GM21737 (cell line): ENCODE measurements around the gene RNF213.
"Not testable (repeated sequence)": the region's sequence is repeated elsewhere in the genome, so short reads cannot be mapped to it uniquely, and the experiment has no call there.

Experiments used
- ATAC-seq: cut with Tn5 transposase; IDR thresholded peaks from one replicate; pipeline ENCODE4 v1.9.1; 2021; ENCODE audit warnings: mild to moderate bottlenecking, moderate library complexity; ENCODE audit not compliant: unreplicated experiment

RNF213 gene

DNA sequence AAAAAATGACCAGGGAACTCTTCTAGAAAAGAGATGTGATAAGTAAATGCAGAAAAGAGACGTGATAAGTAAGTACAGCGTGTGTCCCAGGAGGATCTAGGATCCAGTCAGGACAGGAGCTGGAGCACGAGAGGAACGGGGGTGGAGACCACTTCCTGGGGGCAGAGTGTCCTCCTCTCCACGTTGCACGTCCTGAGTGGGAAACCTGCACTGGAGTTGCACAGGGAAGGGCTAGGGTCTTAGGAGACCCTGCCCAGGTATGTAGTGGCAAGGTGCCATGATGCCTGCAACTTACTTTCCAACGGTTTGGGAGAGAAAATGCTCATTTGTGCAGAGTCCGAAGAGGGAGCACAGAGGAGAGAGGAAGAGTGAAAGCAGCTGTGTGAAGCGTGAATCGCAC, 55.8 kb downstream of the RNF213 start:
- ATAC-seq, result no peak

DNA sequence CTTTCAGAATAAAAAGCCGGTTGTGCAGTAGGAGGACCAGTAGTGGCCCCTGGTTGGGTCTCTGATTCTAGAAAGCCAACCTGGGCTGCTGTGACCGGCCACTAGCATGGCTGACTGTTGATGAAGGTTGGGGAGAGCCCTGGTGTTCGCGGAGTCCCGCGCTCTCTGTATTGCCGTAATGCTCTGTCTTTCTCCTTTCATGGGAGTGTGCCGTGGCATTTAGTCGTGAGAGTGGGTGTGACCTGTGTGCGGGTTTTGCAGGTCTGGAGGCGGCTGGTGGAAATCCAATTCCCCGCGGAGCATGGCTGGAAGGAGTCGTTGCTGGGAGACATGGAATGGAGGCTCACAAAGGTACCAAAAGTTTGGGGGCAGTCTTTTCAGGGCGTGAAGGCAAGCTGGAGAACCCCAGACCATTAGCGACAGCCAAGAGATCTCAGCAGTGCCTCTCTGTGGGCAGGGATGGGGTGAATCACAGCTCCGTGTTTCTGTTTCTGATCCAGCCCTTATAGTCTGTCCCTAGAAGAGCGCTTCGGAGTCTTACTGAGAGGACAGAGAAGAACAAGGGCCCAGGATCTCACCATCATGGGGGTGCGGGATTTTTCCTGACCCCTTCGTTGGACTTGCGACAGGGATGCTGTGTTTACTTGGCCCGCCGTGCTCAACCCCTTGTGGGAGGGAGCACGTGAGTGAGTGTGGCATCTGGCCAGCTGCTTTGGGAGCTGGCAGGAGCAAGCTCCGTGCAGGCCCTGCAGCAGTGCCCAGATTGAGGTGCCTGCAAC, 56.5 kb downstream of the RNF213 start:
- ATAC-seq, result no peak

DNA sequence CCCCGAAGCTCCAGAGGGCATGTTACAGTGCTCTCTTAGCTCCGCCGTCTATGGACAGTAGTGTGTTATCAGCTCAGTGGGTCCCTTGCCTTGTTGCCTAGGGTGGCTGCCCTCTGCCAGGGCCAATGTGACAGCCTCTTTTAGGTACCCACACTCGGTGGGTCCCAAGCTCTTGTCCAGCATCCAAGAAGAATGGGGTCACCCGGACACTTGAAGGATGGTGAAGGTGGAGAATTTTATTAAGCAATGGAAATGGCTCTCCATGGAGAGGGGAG, 57.0 kb downstream of the RNF213 start:
- no peak for ATAC-seq

DNA sequence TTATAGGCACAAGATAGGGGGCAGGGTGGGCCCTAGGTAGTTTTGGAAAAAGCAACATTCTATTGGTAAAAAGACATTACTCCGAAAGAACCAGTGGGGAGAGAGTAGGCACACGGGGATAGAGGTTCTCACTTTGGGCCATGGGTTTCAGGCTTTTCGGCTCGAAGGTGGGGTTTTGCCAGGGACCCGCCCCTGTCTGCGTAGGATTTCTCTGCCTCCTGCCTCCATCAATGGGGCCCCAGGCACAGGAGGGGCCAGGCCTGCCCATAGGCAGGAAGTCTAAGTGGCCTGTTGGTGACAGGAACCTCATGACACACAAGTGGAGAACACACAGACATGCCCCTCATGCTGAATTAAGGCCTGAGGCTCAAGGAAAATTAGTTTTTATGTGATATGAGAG, 57.5 kb downstream of the RNF213 start:
- ATAC-seq, result no peak

DNA sequence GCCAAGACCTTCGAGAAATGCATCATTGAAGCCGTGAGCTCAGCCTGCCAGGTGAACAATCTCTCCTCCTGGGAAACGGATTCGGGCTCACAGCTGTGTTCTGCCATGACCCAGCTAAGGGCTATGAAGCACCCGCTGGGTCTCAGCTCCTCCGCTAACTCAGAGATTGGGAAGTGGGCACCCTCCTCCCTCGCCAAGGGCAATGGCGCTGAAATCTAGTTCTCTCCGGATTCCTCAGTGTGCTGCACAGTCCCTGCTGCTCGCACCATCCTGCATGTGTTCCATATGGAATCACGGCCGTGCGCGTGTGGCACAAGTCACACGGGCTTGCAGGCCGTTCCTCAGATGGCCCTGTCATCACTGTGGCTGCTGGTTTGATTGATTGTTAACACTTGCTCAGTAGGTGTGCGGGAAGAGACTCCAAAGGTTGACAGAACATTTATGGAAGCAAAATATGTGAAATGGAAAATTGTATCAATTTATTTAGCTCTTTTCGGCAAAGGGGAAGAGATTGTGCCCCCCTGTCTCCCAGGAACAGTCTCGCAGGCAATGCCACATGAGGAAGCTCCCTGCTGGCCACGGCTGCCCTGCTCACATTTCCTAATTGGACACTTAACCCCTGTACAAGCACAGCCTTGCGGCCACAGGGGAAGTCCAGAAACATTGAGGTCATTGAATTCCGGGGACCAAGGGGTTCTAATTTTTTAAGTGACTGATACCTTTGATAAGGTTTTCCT, 58.8 kb downstream of the RNF213 start:
- no peak for ATAC-seq

DNA sequence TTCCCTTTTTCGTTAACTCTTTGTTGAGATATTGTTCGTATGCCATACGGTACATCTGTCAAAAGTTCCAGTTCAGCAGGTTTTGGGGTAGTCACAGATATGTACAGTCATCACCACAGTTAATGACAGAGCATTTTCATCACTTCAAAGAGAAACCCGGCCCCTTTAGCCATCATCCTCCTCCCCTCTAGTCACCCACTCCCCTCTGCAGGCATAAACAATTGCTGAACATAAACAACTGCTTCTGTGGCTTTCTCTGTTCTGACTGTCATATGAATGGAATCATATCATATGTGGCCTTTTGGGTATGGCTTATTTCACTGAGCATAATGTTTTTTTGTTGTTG, 59.3 kb downstream of the RNF213 start:
- ATAC-seq, result no peak

DNA sequence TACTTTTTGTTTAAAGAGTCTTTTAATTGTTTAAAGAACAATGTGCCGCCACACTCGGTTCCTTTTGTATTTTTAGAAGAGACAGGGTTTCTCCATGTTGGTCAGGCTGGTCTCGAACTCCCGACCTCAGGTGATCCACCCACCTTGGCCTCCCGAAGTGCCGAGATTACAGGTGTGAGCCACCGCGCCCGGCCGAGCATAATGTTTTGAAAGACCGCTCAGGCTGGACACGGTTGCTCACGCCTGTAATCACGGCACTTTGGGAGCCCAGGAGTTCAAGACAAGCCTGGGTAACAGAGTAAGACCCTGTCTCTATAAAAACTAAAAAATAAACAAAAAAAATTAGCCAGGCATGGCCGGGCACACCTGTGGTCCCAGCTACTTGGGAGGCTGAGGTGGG, 59.8 kb downstream of the RNF213 start:
- ATAC-seq, result no peak

DNA sequence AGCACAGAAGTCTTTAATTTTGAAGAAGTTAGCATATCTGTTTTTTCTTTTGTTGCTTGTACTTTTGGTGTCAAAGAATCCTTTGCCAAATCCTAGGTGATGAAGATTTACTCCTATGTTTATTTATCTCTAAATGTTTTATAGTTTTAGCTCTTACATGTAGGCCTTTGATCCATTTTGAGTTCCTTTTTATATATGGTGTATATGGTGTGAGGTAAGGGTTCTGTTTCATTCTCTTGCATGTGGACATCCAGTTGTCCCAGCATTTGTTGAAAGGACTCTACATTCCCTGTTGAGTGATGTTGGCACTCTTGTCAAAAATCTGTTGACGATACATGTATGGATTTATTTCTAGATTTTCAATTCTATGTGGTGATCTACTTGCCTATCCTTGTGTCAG, 62.2 kb downstream of the RNF213 start:
- ATAC-seq, result no peak

DNA sequence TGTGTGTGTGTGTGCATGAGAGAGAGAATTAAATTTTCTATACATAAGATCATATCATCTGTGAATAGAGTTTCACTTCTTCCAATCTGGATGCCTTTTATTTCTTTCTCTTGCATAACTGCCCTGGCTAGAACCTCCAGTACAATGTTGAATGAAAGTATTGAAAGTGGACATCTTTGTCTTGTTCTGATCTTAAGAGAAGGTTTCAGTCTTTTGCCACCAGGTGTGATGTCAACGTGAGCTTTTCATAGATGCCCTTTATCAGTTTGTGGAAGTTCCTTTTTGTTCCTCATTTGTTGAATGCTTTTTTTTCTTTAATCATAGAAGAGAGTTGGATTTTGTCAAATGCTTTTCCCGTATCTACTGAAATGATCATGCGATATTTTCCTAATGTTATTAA, 63.3 kb downstream of the RNF213 start:
- no peak for ATAC-seq

DNA sequence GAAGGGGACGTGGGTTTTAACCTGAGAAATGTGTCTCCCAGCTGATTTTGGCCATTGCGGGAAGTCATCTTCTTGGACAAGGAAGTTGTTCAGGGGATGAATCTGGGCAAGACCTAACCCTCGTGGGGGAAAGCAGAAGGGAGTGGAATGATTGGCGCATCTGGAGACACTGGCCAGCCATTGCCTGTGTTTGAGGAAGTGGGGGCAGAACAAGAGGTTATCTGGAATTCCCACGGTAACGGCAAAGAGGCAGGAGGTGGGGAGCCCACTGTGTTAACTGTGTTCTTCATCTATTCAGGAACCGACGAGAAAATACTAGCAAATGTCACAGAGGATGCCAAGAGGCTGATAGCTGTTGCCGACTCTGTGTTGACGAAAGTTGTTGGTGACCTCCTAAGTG, 66.9 kb downstream of the RNF213 start:
- ATAC-seq, result no peak

DNA sequence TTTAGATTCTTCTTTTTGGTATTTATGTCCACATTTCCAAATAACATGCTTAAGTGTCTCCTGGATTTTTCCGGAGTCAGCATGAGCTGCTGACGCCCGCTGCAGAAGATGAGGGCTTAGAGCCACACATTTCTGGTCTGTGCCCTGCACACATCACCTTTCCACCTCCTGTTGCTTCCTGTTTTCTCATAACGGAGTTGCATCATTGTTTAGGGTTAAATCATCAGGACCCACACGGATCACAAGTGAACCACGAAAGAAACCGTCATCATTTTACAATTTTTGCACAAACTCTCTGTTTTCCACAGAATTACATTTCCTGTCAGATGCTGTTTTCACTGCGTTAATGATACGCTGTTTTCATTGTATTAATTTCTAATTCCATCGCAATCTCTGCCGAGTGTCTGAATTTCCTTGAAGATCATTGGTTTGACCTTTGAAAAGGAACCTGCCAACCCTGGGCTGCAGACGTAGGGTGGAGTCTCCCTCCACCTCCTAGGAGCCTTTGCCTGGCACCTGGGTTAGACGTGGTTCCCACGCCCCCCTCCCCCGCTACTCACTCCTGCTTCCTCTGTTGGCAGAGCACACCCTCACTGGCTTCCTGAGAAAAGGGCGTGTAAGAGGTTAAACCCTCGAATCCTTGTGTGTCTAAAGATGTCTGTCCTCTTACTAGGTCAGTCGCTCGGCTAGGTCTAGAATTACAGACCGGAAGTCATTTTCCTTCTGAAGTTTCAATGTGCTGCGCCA, 68.2 kb downstream of the RNF213 start:
- ATAC-seq, result no peak

DNA sequence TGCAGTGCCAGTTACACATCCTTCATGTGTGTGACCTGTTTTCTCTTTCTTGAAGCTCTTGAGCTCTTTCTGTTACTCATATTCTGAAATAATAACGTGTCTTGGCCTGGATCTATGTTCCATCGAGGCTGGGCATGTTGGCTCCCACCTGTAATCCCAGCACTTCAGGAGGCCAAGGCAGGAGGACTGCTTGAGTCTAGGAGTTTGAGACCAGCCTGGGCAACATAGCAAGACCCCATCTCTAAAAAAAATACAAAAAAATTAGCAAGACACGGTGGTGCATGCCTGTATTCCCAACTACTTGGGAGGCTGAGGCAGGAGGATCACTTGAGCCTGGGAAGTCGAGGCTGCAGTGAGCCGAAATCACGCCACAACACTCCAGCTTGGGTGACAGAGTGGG, 68.8 kb downstream of the RNF213 start:
- not testable (repeated sequence) for ATAC-seq

DNA sequence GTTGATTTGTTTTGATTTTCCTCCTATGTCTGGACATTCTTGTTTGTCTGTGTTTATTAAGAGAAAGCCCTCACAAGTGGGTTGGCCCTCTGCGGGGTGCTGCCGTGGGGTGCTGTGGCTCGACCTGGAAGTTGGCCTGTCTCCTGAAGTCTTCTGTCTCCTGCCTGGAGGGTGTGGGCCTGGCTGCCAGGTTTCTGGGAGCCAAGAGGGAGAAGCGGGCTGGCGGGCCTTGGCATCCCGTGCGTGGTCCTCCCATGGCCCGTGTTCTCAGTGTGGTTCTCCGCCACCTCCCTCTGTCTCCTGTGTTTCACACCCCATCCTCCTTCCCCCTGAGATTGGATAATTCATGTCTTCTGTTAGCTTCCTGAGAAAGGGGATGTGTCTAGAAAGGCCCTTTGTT, 69.6 kb downstream of the RNF213 start:
- ATAC-seq, result no peak

DNA sequence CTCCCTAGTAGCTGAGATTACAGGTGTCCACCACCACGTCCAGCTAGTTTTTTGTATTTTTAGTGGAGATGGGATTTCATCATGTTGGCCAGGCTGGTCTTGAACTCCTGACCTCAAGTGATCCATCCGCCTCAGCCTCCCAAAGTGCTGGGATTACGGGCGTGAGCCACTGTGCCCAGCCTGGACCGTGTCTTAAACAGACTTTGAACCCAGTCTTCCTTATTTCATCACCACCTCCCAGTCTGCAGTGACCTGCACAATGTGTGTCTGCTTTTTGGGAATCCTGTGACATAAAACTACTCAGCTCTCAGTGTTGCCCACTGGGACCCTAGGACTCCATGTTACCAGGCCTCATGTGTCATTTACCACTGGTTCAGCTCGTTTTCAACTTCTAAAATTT, 70.3 kb downstream of the RNF213 start:
- ATAC-seq, result not testable (repeated sequence)

DNA sequence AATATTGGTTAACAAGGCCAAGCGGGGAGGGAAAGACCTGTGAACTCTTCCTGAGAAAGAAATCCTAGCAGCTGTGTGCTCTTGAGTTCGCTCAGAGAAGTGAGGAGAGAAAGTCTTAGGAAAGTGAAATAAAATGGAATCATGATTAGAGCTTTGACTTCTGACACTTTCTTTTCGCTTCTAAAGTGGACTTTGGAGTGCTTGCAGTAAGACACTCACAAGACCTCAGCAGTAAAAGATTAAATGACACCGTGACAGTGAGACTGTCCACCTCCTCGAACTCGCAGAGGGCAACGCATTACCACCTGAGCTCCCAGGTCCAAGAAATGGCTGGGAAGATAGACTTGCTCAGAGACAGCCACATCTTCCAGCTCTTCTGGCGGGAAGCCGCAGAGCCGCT, 71.2 kb downstream of the RNF213 start:
- ATAC-seq, result no peak

DNA sequence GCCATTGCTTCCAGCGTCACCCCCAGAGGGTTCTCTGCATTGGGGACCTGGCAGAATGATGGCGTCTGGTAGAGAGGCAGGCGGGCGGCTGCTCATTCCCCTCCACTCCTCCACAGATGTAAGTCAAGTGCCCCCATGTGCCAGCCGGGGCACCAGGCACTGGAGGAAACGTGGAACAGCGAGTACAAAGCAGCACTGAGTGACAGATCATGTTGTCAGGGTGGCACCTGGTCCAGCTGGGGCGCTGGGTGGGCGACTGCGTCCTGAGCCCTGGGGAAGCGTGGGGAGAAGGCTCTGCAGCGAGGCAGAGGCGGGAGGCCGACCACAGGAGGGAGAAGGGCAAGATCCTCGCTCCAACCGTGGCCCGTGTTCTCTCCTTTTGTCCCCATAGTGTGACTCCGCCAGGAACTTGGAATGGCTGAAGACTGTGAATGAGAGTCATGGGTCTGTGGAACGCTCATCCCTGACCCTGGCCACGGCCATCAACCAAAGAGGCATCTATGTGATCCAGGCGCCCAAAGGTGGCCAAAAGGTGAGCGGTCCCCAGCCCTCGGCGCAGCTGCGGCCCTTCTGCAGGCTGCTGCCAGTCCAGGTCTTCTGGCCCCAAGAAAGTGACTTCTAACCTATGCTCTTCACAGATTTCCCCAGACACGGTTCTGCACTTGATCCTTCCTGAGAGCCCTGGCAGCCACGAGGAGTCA, 76.7 kb downstream of the RNF213 start:
- ATAC-seq, result no peak

DNA sequence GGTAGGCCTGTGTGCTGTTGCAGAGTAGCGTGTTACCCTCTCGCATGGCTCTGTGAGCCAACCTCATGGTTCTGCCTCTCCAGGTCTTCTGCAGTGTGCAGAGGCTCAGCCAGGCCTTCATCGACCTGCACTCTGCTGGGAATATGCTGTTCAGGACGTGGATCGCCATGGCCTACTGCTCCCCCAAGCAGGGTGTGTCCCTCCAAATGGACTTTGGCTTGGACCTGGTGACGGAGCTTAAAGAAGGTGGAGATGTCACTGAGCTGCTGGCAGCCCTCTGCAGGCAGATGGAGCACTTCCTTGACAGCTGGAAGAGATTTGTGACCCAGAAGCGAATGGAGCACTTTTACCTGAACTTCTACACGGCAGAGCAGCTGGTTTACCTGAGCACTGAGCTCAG, 78.5 kb downstream of the RNF213 start:
- ATAC-seq, result no peak

DNA sequence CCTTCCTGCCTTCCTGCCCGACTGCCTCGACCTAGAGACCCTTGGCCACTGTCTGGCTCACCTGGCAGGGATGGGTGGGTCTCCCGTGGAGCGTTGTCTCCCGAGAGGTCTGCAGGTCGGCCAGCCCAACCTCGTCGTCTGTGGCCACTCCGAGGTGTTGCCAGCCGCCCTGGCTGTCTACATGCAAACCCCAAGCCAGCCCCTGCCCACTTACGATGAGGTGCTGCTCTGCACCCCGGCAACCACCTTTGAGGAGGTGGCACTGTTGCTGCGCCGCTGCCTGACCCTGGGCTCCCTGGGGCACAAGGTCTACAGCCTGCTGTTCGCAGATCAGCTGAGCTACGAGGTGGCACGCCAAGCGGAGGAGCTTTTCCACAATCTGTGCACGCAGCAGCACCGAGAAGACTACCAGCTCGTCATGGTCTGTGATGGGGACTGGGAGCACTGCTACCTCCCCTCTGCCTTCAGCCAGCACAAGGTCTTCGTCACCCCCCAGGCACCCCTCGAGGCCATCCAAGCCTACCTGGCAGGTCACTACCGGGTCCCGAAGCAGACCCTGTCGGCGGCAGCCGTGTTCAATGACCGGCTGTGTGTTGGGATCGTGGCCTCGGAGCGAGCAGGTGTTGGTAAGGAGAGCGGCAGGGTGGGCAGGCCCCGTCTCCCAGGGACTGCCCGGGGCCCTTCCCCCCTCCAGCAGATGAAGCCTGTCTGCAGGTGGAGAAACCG, 79.2 kb downstream of the RNF213 start:
- ATAC-seq, result no peak

DNA sequence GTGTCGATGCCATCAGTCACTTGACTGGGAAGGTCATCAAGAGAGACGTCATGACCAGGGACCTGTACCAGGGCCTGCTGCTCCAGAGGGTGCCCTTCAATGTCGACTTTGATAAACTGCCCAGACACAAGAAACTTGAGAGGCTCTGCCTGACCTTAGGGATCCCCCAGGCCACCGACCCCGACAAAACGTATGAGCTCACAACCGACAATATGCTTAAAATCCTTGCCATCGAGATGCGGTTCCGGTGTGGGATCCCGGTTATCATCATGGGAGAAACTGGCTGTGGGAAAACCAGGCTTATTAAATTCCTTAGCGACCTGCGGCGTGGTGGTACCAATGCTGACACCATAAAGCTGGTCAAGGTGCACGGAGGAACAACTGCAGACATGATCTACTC, 84.7 kb downstream of the RNF213 start:
- no peak for ATAC-seq

DNA sequence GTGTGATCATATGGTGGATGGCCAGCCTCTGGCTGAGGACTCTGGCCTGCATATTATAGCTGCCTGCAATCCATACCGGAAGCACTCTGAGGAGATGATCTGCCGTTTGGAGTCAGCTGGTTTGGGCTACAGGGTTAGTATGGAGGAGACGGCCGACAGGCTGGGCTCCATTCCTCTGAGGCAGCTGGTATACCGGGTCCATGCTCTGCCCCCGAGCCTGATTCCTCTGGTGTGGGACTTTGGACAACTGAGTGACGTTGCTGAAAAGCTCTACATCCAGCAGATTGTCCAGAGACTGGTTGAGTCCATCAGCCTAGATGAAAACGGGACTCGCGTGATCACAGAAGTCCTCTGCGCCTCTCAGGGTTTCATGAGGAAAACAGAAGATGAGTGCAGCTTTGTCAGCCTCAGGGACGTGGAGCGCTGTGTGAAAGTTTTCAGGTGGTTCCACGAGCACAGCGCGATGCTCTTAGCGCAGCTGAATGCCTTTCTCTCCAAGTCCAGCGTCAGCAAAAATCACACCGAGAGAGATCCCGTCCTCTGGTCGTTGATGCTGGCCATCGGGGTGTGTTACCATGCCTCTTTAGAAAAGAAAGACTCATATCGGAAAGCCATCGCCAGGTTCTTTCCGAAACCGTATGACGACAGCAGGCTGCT, 85.3 kb downstream of the RNF213 start:
- ATAC-seq, result no peak
